COLO829 (cell line): ENCODE results near the gene DYRK3.
"Not testable (repeated sequence)": the region's sequence is repeated elsewhere in the genome, so short reads cannot be mapped to it uniquely, and the experiment has no call there.

Experiments used
- DNase-seq: peaks from one replicate; pipeline ENCODE4 v3.0.0; 2012; ENCODE audit warnings: low spot score

DYRK3 gene

DNA sequence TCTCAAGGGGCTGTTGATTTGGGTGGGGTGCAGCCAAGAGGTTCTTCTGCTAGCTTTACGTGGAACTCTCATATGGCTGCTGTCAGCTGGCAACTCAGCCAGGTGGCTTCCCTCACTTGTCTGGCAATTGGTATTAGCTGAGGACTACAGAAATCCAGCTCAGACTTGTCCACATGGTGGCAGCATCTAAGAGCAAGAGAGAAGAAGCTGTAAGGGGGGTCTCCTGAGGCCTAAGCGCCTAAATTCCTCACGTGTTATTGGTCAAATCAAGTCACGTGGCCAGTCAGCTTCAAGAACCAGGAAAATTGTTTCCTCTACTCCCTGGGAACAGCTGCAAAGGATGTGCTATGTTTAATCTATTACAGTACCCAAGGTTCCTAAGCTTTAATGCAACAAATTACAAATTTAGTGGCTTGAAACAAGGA, 4.2 kb upstream of the DYRK3 start:
- DNase-seq, result peak; percentile 90

- DNase-seq, result peak; percentile 57
These were observed 1.6 kb upstream of the DYRK3 start for GRCh38 chr1:206633708-206634121.

- DNase-seq, result peak; percentile 90
These were observed 814 bp upstream of the DYRK3 start for GRCh38 chr1:206634365-206635079.

- no peak for DNase-seq
These were observed 626 bp downstream of the DYRK3 start for GRCh38 chr1:206635978-206636345.

DNA sequence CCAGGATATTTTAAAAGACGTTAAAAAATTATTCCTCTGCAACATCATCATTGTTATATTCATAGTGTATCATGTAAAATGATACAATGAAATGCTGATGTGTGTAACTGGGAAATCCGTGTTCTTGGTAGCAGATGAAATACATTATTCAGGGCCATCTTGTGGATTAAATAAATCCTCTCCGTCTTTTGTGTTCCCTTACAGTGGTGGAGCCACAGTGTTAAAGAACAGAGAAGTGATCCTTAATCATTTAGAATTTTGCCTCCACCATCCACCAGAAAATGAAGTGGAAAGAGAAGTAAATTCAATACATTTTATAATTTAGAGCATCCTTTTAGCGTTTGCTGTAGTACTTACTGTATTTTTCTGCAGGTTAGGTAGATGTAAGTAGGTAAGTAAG, 1.3 kb downstream of the DYRK3 start:
- DNase-seq, result no peak

- DNase-seq, result no peak
These were observed 2.3 kb downstream of the DYRK3 start for GRCh38 chr1:206637605-206638004.

DNA sequence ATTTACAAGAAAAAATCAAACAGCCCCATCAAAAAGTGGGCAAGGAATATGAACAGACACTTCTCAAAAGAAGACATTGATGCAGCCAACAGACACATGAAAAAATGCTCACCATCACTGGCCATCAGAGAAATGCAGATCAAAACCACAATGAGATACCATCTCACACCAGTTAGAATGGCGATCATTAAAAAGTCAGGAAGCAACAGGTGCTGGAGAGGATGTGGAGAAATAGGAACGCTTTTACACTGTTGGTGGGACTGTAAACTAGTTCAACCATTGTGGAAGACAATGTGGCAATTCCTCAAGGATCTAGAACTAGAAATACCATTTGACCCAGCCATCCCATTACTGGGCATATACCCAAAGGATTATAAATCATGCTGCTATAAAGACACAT, 6.7 kb downstream of the DYRK3 start:
- DNase-seq, result not testable (repeated sequence)

DNA sequence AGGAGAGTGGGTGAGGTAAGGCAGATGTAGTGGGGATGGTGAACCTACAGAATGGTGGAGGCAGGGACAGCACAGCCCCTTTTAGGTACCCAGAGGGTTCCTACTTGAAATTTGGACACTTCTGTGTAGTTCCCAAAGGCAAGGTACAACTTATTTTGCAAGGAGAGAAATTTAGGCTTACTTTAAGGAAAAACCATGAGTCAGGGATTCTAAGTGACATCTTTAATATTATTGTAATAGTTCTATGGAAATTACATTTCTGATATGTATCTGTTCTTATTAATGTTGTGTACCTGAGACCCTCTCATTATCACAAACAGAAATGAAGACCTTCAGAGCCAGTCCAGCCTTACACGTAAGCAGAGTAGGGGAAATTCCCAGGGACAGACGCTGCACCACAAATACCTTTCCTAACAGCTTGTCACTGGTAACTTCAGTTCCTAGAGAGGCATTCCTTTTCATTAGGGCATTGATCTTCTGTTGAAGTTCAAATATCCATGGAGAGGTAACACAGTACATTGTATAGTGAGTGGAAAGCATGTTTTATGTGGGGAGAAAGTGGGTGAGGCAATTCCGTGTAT, 7.9 kb downstream of the DYRK3 start:
- no peak for DNase-seq

GRCh38 chr1:206646504-206646903, 11.2 kb downstream of the DYRK3 start:
- no peak for DNase-seq

DNA sequence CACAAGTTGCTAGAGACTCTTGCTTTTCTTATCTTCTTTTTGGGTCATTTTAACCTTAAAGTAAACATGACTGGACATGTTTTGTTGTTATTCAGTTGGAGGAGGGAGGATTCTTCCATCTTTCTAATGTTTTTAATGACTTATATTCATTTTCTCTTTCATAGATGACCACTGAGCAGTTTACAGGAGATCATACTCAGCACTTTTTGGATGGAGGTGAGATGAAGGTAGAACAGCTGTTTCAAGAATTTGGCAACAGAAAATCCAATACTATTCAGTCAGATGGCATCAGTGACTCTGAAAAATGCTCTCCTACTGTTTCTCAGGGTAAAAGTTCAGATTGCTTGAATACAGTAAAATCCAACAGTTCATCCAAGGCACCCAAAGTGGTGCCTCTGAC, 11.9 kb downstream of the DYRK3 start:
- DNase-seq, result no peak

- DNase-seq, result no peak
These were observed 14.1 kb downstream of the DYRK3 start for GRCh38 chr1:206649261-206649921.

DNA sequence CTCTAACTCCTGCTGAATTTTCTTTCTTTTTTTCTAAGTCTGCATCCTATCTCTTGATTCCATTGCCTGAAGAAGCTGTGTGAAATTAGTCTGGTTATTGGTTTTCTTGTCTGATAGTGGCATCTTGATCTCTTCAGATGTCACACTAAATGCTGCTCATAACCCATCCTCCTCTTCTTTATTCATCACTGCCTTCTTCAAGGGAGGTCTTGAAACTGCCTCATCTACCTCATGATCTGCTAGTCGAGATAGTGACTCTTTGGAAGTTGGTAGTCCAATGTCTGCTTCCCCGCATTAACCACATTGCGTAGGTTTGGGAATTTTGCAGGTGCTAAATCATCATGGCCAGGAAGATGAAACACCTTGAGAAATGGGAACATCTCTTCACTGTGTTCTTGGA, 15.7 kb downstream of the DYRK3 start:
- DNase-seq, result no peak

DNA sequence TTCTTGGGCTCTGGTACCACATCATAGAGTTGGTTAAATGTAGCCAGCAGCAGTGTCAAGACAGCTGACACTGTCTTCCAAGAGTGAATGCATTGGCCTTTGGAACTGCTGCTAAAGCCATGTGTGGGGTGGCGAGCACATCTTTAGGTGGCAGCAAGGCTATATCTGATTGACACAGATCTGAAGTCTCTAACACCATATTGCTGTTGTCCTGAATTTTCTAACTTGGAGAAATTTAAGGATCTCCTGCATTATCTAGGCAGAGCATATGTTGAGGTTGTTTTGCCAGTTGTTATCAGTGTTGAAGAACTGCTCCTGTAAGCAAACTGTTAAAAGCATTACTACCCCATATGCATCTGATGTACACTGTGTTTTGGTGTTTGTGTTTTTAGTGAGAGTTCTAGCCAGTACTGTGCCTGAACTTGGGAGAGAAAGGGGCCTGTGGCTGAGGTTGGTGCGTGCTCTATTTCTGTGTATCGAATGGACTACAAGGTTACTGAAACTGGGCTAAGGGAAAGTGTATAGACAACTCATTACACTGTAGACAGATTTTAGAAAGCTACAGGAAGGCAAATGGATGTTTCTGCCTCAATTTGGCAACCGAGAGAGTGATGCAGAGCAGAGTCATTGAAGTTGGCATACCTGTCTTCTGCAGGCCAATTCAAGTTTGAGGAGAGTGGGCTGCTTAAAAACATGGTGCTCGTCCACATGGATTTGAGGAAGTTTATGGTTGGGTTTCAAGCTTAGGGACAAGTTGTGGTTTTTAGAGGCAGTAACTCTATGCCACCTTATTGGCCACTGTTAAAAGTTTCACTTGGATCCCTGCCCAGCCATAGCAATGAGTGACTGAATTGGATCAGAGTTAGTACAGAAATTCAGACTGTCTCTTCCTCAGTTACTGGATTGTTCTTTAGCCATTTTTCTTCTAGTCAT, 16.9 kb downstream of the DYRK3 start:
- DNase-seq, result no peak

DNA sequence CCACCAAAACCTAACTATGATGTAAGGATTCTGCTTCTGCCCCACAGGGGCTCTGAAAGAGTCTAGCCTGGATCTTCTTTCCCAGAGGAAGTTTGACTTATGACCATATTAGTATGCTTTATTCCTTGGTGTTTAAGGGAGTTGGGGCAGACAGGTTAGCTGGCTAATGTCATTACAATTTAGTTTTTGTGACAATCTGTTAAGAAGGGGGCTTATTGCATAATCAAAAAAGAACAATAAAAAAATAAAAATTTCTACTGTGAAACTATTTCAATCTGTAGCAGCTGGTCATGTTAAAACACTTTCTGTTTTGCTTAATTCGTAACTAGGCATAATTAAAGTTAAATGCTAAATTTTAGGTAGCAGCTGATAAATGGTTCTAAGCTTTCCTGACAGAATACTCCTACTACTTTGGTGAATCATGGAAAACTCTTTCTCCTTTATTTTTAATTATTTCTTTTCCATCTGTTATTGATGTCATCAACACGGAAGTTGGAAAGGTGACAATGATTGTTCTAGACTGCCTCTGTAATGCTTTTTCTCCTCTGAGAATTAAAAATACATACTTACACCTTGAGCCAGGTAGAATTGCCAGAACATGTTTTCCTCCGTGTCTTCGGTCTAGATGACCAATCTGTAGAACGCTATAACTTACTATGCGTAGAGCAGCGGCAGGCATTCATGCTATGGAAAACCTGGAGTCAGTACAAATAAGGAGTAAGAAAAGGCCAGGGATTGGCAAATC, 18.6 kb downstream of the DYRK3 start:
- DNase-seq, result no peak

DNA sequence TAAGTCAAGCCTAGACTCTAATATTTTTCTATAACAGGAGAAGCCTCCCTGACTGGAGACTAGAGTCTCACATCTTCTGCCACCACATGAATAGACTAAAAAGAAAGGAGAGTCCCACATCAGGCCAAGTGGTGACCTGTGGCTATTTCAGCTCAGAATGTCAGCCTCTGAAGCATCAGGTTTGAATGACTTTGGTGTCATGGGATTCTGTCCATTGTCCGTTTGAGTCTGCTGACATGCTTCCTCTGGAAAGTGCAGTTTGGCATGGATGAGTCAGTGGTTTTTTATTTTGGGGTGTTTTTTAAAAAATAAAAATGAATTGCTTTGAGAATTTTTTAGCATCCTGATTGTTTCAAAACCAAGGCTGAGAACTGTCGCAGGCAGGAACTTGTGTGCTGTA, 19.5 kb downstream of the DYRK3 start:
- peak; percentile 43 for DNase-seq

DNA sequence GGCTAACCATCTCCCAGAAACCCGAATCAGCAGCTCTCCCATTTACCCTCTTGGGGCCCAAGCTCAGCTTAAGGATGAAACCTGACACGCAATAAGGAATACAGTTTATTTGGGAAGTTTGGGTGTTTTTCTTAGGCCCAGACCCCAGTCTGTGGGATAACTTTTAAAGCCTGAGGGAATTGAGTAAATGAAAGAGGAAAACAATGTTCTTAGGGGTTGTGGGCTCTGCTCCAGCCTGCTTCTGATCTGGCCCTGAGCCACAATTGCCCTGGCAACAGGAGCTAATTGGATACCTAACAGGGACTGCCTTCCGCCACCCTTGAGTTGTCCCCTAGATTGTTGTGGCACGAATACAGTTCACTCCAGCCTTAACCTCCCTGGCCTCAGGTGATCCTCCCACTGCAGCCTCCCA, 20.1 kb downstream of the DYRK3 start:
- DNase-seq, result no peak

- DNase-seq, result no peak
These were observed 21.6 kb downstream of the DYRK3 start for GRCh38 chr1:206656936-206657335.

DNA sequence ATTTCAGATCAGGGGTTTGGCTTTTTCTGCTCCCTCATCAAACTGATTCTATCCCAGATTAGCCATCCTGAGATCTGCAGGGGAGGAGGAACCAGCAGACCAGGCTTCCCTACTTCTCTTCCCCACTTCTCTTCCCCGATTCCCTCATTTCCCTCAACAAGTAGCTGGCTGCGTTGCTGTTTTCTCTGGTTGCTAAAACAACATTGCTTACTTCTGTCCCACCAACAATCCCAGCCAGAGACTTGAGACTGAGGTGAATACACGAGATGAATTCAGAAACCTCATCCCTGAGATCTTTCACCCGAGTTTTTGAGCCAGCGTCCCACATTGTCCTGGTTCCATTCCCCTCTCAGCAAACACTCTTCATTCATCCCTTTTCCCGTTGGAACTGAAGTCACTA, 22.4 kb downstream of the DYRK3 start:
- no peak for DNase-seq

DNA sequence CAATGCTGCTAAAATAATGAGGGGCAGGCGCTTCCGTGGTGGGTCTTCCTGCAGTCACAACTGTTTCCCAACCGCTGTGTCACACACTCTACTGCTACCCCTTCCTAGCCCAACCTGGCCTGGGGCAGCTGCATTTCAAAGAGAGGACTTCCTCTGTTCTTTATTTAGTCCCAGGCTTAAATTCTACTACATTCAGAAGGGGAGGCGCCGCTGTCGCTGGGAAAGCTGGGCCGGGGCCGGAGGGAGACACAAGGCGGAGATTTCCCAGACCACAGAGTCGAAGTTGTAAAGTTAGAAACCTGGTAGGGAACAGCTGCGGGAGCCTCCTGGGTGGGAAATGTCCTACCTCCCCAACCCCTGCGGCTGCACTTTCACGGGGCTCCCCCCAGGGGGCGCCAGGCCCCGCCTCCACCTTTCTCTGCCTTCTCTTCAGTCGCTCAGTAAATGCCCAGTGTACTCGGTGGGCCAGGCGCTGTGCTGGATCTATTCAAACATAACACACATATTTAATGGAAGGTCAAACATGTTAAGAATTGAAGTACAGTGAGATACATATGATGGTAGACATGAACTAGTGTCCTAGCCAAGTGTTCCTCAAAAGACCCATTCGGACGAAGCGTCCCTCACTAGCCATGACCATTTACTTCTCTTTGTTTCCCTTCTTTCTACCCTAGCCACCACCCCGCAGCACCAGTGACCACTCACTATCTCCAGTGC, 23.1 kb downstream of the DYRK3 start:
- DNase-seq, result no peak

- no peak for DNase-seq
These were observed 23.6 kb downstream of the DYRK3 start for GRCh38 chr1:206658981-206659273.

DNA sequence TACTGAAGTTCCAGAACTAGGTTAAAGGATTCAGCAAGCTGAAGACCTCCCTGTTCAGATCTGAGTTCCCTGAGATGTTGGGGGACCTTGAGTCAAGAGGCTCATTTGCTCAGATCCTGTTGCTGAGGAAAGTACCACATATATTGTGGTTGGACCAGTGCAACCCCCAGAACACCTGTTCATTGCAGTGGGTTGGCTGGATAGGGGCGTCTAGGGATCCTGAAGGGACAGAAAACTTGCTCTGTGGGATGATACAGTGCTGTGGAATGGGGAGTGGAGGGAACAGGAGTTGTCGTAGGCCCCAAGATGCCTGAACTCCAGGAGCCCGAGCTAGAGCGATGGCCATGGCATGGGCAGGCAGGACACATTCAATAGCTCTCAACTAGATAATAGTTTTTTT, 24.8 kb downstream of the DYRK3 start:
- no peak for DNase-seq
